T follicular helper cell (primary cell): ENCODE results near the gene DCLRE1B.

Experiments
- DNase-seq: peaks from one replicate; pipeline ENCODE4 v3.0.0-alpha.2; 2020; ENCODE audit warnings: low read depth
- total RNA-seq, 2 experiments: gene quantifications; one replicate each; lab custom pipeline; 2026; lab: John Stamatoyannopoulos, UW

The DCLRE1B gene
- total RNA-seq: 13.8 to 14.0 reads per million in 2 experiments

GRCh38 chr1:113904674-113905434, at the start of gene DCLRE1B, which contains the start of gene AP4B1:
Gene DCLRE1B, plus strand, starts transcription at chr1:113905326. Its CDS starts 261 bp downstream, at chr1:113905587.
Gene AP4B1, minus strand, starts transcription at chr1:113904799. Its CDS starts 82 bp downstream, at chr1:113904717.
- DNase-seq: peak; percentile 96

GRCh38 chr1:113855630-113856400, 49.3 kb upstream of the DCLRE1B start:
- no peak for DNase-seq

GRCh38 chr1:113856401-113856790, 48.7 kb upstream of the DCLRE1B start:
- DNase-seq: no peak

- no peak for DNase-seq
Observed at GRCh38 chr1:113857776-113858175, 47.4 kb upstream of the DCLRE1B start.

- no peak for DNase-seq
Observed at GRCh38 chr1:113858418-113858817, 46.7 kb upstream of the DCLRE1B start.

GRCh38 chr1:113858982-113859381, 46.1 kb upstream of the DCLRE1B start:
- DNase-seq: no peak

- DNase-seq: no peak
Observed at GRCh38 chr1:113859478-113860175, 45.5 kb upstream of the DCLRE1B start.

- no peak for DNase-seq
Observed at GRCh38 chr1:113860891-113861290, 44.2 kb upstream of the DCLRE1B start.

GRCh38 chr1:113861641-113862040, 43.5 kb upstream of the DCLRE1B start:
- no peak for DNase-seq

- DNase-seq: no peak
Observed at GRCh38 chr1:113868387-113869083, 36.6 kb upstream of the DCLRE1B start.

- DNase-seq: no peak
Observed at GRCh38 chr1:113870778-113871177, 34.3 kb upstream of the DCLRE1B start.

GRCh38 chr1:113871597-113872113, 33.5 kb upstream of the DCLRE1B start, which contains the start of gene PTPN22:
Gene PTPN22, minus strand, starts transcription at chr1:113871712.
- DNase-seq: peak; percentile 75

- DNase-seq: no peak
Observed at GRCh38 chr1:113872219-113872935, 32.7 kb upstream of the DCLRE1B start.

GRCh38 chr1:113874012-113874879, 30.9 kb upstream of the DCLRE1B start:
- DNase-seq: no peak

- DNase-seq: no peak
Observed at GRCh38 chr1:113875714-113876113, 29.4 kb upstream of the DCLRE1B start.

- no peak for DNase-seq
Observed at GRCh38 chr1:113876176-113876575, 28.9 kb upstream of the DCLRE1B start.

- DNase-seq: no peak
Observed at GRCh38 chr1:113879739-113880038, 25.4 kb upstream of the DCLRE1B start.

GRCh38 chr1:113881661-113882060, 23.5 kb upstream of the DCLRE1B start:
- DNase-seq: no peak

GRCh38 chr1:113886417-113887401, 18.4 kb upstream of the DCLRE1B start:
- DNase-seq: no peak
